B cell (primary cell): ENCODE measurements around the gene FNDC5.

Experiments
- CTCF ChIP-seq: fragments of 200-600 bp; IDR thresholded peaks from one replicate; pipeline ENCODE4 v1.8.0; 2022; ENCODE audit warnings: antibody characterized with exemption, mild to moderate bottlenecking
- EZH2 ChIP-seq: IDR thresholded peaks from 2 replicates; pipeline ENCODE4 v1.6.1; 2012; ENCODE audit warnings: borderline replicate concordance, low read depth, mild to moderate bottlenecking, moderate library complexity, low read length; ENCODE audit not compliant: insufficient read depth, poor library complexity, severe bottlenecking

GRCh38 chr1:32887623-32888022 is 16.9 kb upstream of the FNDC5 start:
- TF ChIP-seq CTCF (no peak), EZH2 (no peak)
